IMR-90 (cell line): ENCODE data around the gene CEACAM3. TPM values are rescaled to one million over a fixed set of nuclear protein-coding genes. Genes with fewer than 3 reads are reported as not detected.
A peak's percentile ranks its signal among the peaks of the same experiment; 100 is the strongest.

Experiments
- ATAC-seq: fragments of 200-7000 bp; cut with Tn5 transposase; 2 replicates; pipeline ENCODE4 v1.9.1; 2020; ENCODE audit warnings: low read depth, mild to moderate bottlenecking, moderate library complexity
- BruUV-seq: library from RNA; stranded (reverse); fragments of 400-500 nt; replicated peaks from 2 replicates; lab custom pipeline; 2021; lab: Mats Ljungman, UMichigan
- CTCF ChIA-PET: fragments of 300-600 bp; formaldehyde crosslinking; extraction: SDS; loops from one replicate; lab custom pipeline; 2021; ENCODE audit warnings: antibody characterized with exemption; lab: Yijun Ruan, JAX
- POLR2A ChIA-PET: fragments of 300-600 bp; sonication (Branson Sonifier 250); formaldehyde crosslinking; loops from one replicate; lab custom pipeline; 2022; ENCODE audit warnings: antibody characterized with exemption; ENCODE audit not compliant: unreplicated experiment; lab: Charles Lee
- DNase-seq: peaks from one replicate; pipeline ENCODE4 v3.0.0; 2013
- H2AFZ ChIP-seq: replicated peaks from 2 replicates; pipeline ENCODE3; 2013; ENCODE audit warnings: low read length, mild to moderate bottlenecking; ENCODE audit not compliant: poor library complexity
- H2AK5ac ChIP-seq: 2 replicates; pipeline ENCODE4 v1.6.1; 2013; ENCODE audit warnings: low read depth, low read length, inconsistent platforms
- H2AK9ac ChIP-seq: replicated peaks from 2 replicates; pipeline ENCODE3; 2013; ENCODE audit warnings: mild to moderate bottlenecking, low read depth, low read length, moderate library complexity; ENCODE audit not compliant: poor library complexity
- H2BK120ac ChIP-seq: 2 replicates; pipeline ENCODE4 v1.6.1; 2013; ENCODE audit warnings: low read depth, low read length, inconsistent platforms
- H2BK15ac ChIP-seq: 3 replicates; pipeline ENCODE4 v1.6.1; 2013; ENCODE audit warnings: low read depth, low read length, inconsistent platforms
- H2BK20ac ChIP-seq: 2 replicates; pipeline ENCODE4 v1.6.1; 2013; ENCODE audit warnings: low read depth, mild to moderate bottlenecking, inconsistent platforms, low read length, moderate library complexity
- H2BK5ac ChIP-seq: 2 replicates; pipeline ENCODE4 v1.6.1; 2013; ENCODE audit warnings: mild to moderate bottlenecking, low read depth, low read length, inconsistent platforms; ENCODE audit not compliant: poor library complexity, severe bottlenecking
- H3K14ac ChIP-seq: replicated peaks from 2 replicates; pipeline ENCODE4 v1.6.1; 2013; ENCODE audit warnings: low read depth, low read length, inconsistent platforms
- H3K18ac ChIP-seq: 2 replicates; pipeline ENCODE4 v1.6.1; 2013; ENCODE audit warnings: low read depth, low read length, control low read depth
- H3K23ac ChIP-seq: 2 replicates; pipeline ENCODE4 v1.6.1; 2013; ENCODE audit warnings: low read depth, low read length, inconsistent platforms
- H3K27ac ChIP-seq: 2 replicates; pipeline ENCODE4 v1.5.1; 2013; ENCODE audit warnings: mild to moderate bottlenecking, control low read depth, low read length; ENCODE audit not compliant: insufficient read depth
- H3K27me3 ChIP-seq: 2 replicates; pipeline ENCODE4 v1.6.1; 2013; ENCODE audit warnings: low read length; ENCODE audit not compliant: control insufficient read depth, insufficient read depth
- H3K36me3 ChIP-seq: 2 replicates; pipeline ENCODE4 v1.6.1; 2013; ENCODE audit warnings: low read length, mixed read lengths; ENCODE audit not compliant: control insufficient read depth, insufficient read depth
- H3K4ac ChIP-seq: 2 replicates; pipeline ENCODE4 v1.6.1; 2013; ENCODE audit warnings: low read depth, low read length, inconsistent platforms
- H3K4me1 ChIP-seq: 2 replicates; pipeline ENCODE4 v1.6.1; 2013; ENCODE audit warnings: low read length, mixed read lengths; ENCODE audit not compliant: control insufficient read depth, insufficient read depth
- H3K4me2 ChIP-seq: 2 replicates; pipeline ENCODE4 v1.6.1; 2013; ENCODE audit warnings: low read depth, mild to moderate bottlenecking, control low read depth, low read length, moderate library complexity
- H3K4me3 ChIP-seq: 2 replicates; pipeline ENCODE4 v1.5.1; 2013; ENCODE audit warnings: low read depth, mild to moderate bottlenecking, control low read depth, low read length, moderate library complexity; ENCODE audit not compliant: insufficient read depth
- H3K56ac ChIP-seq: 2 replicates; pipeline ENCODE4 v1.6.1; 2013; ENCODE audit warnings: low read length, inconsistent platforms; ENCODE audit not compliant: insufficient read depth; ENCODE audit errors: extremely low read depth
- H3K79me1 ChIP-seq, 2 experiments: 2 replicates each; pipeline ENCODE4 v1.6.1; 2013; ENCODE audit warnings: low read length in 2 of 2, inconsistent platforms in 1 of 2, low read depth in 1 of 2
- H3K9ac ChIP-seq: 2 replicates; pipeline ENCODE4 v1.6.1; 2013; ENCODE audit warnings: low read depth, low read length, control low read depth
- H3K9me1 ChIP-seq: 2 replicates; pipeline ENCODE4 v1.6.1; 2013; ENCODE audit warnings: low read length, inconsistent platforms; ENCODE audit not compliant: insufficient read depth
- H3K9me3 ChIP-seq: 2 replicates; pipeline ENCODE4 v1.6.1; 2013; ENCODE audit warnings: low read length; ENCODE audit not compliant: control insufficient read depth, insufficient read depth
- H4K20me1 ChIP-seq: 2 replicates; pipeline ENCODE4 v1.6.1; 2013; ENCODE audit warnings: low read length, inconsistent platforms; ENCODE audit not compliant: insufficient read depth
- H4K5ac ChIP-seq: 2 replicates; pipeline ENCODE4 v1.6.1; 2013; ENCODE audit warnings: mild to moderate bottlenecking, low read depth, low read length, control low read depth
- H4K8ac ChIP-seq, 2 experiments: 2 replicates each; pipeline ENCODE4 v1.6.1; 2013; ENCODE audit warnings: low read depth in 2 of 2, low read length in 2 of 2, control low read depth in 1 of 2, inconsistent platforms in 1 of 2
- H4K91ac ChIP-seq: 2 replicates; pipeline ENCODE4 v1.6.1; 2013; ENCODE audit warnings: low read depth, low read length, inconsistent platforms; ENCODE audit not compliant: insufficient read depth
- BHLHE40 ChIP-seq: fragments of 150-350 bp; IDR thresholded peaks from 2 replicates; pipeline ENCODE4 v1.6.1; 2016; ENCODE audit warnings: mild to moderate bottlenecking, low read depth, low read length
- CEBPB ChIP-seq: IDR thresholded peaks from 2 replicates; pipeline ENCODE4 v1.6.1; 2012; ENCODE audit warnings: low read depth, low read length, improper control_type of control experiment
- FOS ChIP-seq: fragments of 150-350 bp; IDR thresholded peaks from 2 replicates; pipeline ENCODE4 v1.6.1; 2016; ENCODE audit warnings: low read depth, low read length
- MAFK ChIP-seq: IDR thresholded peaks from 2 replicates; pipeline ENCODE4 v1.6.1; 2012; ENCODE audit warnings: low read depth, low read length, improper control_type of control experiment
- MAZ ChIP-seq: IDR thresholded peaks from 2 replicates; pipeline ENCODE4 v1.6.1; 2012; ENCODE audit warnings: low read depth, mild to moderate bottlenecking, low read length, improper control_type of control experiment, moderate library complexity, borderline replicate concordance
- MXI1 ChIP-seq: IDR thresholded peaks from 2 replicates; pipeline ENCODE4 v1.6.1; 2012; ENCODE audit warnings: low read depth, mild to moderate bottlenecking, low read length, moderate library complexity, borderline replicate concordance
- NFE2L2 ChIP-seq: fragments of 150-350 bp; IDR thresholded peaks from 2 replicates; pipeline ENCODE4 v1.6.1; 2016; ENCODE audit warnings: low read depth, mild to moderate bottlenecking, low read length
- POLR2A ChIP-seq: IDR thresholded peaks from 2 replicates; pipeline ENCODE4 v1.6.1; 2012; ENCODE audit warnings: mild to moderate bottlenecking, low read depth, low read length
- RAD21 ChIP-seq: IDR thresholded peaks from 2 replicates; pipeline ENCODE4 v1.6.1; 2012; ENCODE audit warnings: low read length, improper control_type of control experiment
- SMC3 ChIP-seq: fragments of 150-350 bp; IDR thresholded peaks from 2 replicates; pipeline ENCODE4 v1.6.1; 2016; ENCODE audit warnings: low read depth, mild to moderate bottlenecking, antibody characterized with exemption, low read length, moderate library complexity
- WGBS, 2 experiments: methylation state at CpG; one replicate each; pipeline versions ENCODE4 v1.1.5 to v1.1.7; 2013; ENCODE audit warnings: missing lambda C conversion rate in 2 of 2; ENCODE audit not compliant: insufficient read length in 1 of 2; ENCODE audit errors: extremely low coverage in 2 of 2; 5-methylcytosine and 5-hydroxymethylcytosine counted together
- dilution Hi-C: fragments of 300-500 bp; cut with HindIII; formaldehyde crosslinking; loops from one replicate; pipeline ENCODE4 v1.14.3; 2018; ENCODE audit warnings: low sequenced_read_pairs; ENCODE audit not compliant: unreplicated experiment
- in situ Hi-C: fragments of 300-500 bp; cut with MboI; formaldehyde crosslinking; loops from 3 replicates; pipeline ENCODE4 v1.14.3; 2019; ENCODE audit warnings: low sequenced_read_pairs, inconsistent platforms, mixed read lengths
- intact Hi-C: fragments of 100-400 bp; cut with micrococcal nuclease; formaldehyde crosslinking; loops from 2 replicates; pipeline ENCODE4 v1.10.0; 2022
- polyA plus RNA-seq, 3 experiments: library from polyadenylated mRNA; depleted of rRNA; stranded (reverse); fragments of >200 nt; gene quantifications; 2 replicates each; pipeline ENCODE4 v1.2.3, GENCODE V29; 2012; ENCODE audit warnings: low replicate concordance in 1 of 3
- total RNA-seq: library from RNA; depleted of rRNA; stranded (reverse); fragments of >200 nt; gene quantifications from 2 replicates; pipeline ENCODE4 v1.2.3, GENCODE V29; 2012

The CEACAM3 gene
- total and polyA plus RNA-seq, 2 of the 4 experiments (the other 2 are of a cell fraction) = not detected

GRCh38 chr19:41844601-41845000 is 48.2 kb downstream of the CEACAM3 start, which contains the start of gene LYPD4:
TSS of gene LYPD4 (minus strand) at chr19:41844683. CDS start at chr19:41839285, 5,398 bp downstream.
- no peaks in the 10 kb centered on the region for H4K20me1 ChIP-seq
- in situ Hi-C loops (no loop called here), dilution Hi-C loops (no loop called here), intact Hi-C loops (no loop called here)
- peaks cover 6% of the 10 kb centered on the region for H3K27me3 ChIP-seq
- BruUV-seq = no TSS peak
- ChIA-PET POLR2A (no interaction called here), CTCF (no interaction called here)
- no peak within 1 kb of the TSS for H4K8ac ChIP-seq
- H4K91ac ChIP-seq = no peak within 1 kb of the TSS
- no peak within 1 kb of the TSS for H3K4me2 ChIP-seq
- TF ChIP-seq SMC3 (no peak), POLR2A (no peak), FOS (no peak), BHLHE40 (no peak), MAZ (no peak), CEBPB (no peak), NFE2L2 (no peak), RAD21 (no peak), MXI1 (no peak), MAFK (no peak)
- no peak within 1 kb of the TSS for H2BK15ac ChIP-seq
- no peak within 1 kb of the TSS for H3K9ac ChIP-seq
- H2BK120ac ChIP-seq = no peak within 1 kb of the TSS
- no peak within 1 kb of the TSS for H2BK5ac ChIP-seq
- no peak within 1 kb of the TSS for H2BK20ac ChIP-seq
- H3K18ac ChIP-seq = no peak within 1 kb of the TSS
- no peak for ATAC-seq
- WGBS, 2 experiments = 95% methylated on average over 16 of the region's 30 CpGs; no CpG with 5 or more reads in 1 of the 2 experiments
- H3K27ac ChIP-seq = no peak within 1 kb of the TSS
- H3K4me1 ChIP-seq = no peaks in the 10 kb centered on the region
- H2AK9ac ChIP-seq = peak within 1 kb of the TSS; percentile 52
- no peaks in the 10 kb centered on the region for H3K9me1 ChIP-seq
- no peaks in the 10 kb centered on the region for H3K79me1 ChIP-seq
- H3K36me3 ChIP-seq = no peaks in the 10 kb centered on the region
- H2AK5ac ChIP-seq = no peak within 1 kb of the TSS
- H3K14ac ChIP-seq = no peak within 1 kb of the TSS
- H3K4me3 ChIP-seq = no peak within 1 kb of the TSS
- no peak within 1 kb of the TSS for H2AFZ ChIP-seq
- no peak for DNase-seq
- H3K4ac ChIP-seq = no peak within 1 kb of the TSS
- H3K9me3 ChIP-seq = no peaks in the 10 kb centered on the region
- no peak within 1 kb of the TSS for H4K5ac ChIP-seq
- no peak within 1 kb of the TSS for H3K56ac ChIP-seq
- no peak within 1 kb of the TSS for H3K23ac ChIP-seq
